ENCODE data around the gene PRPF40A.

The PRPF40A gene

GRCh38 chr2:152655880-152656279 lies 61.4 kb downstream of the PRPF40A start:
- TF ChIP-seq TCF4 (CRISPR knock-in tag; IDR thresholded peaks at IDR 0.05; ENCODE audit: borderline replicate concordance) (no peak), ZFP3 (CRISPR knock-in tag; IDR thresholded peaks at IDR 0.05) (no peak), BACH2 (CRISPR knock-in tag; IDR thresholded peaks at IDR 0.05; ENCODE audit: borderline replicate concordance) (no peak), TOX (CRISPR knock-in tag; IDR thresholded peaks at IDR 0.05; ENCODE audit: borderline replicate concordance) (no peak), PPARA (CRISPR knock-in tag; IDR thresholded peaks at IDR 0.05; ENCODE audit: borderline replicate concordance) (no peak), ZC3H10 (CRISPR knock-in tag; IDR thresholded peaks at IDR 0.05) (no peak), CREB5 (CRISPR knock-in tag; IDR thresholded peaks at IDR 0.05; ENCODE audit: low read depth) (no peak), ZFP30 (CRISPR knock-in tag; IDR thresholded peaks at IDR 0.05) (no peak), ARNTL (CRISPR knock-in tag; IDR thresholded peaks at IDR 0.05; ENCODE audit: borderline replicate concordance, low read depth) (no peak), ESRRG (CRISPR knock-in tag; IDR thresholded peaks at IDR 0.05) (no peak), ZNF565 (CRISPR knock-in tag; conservative IDR thresholded peaks at IDR 0.05; ENCODE audit: low read depth) (no peak), ZNF70 (CRISPR knock-in tag; IDR thresholded peaks at IDR 0.05) (no peak), CSDC2 (CRISPR knock-in tag; IDR thresholded peaks at IDR 0.05) (no peak), CSRNP3 (CRISPR knock-in tag; IDR thresholded peaks at IDR 0.05) (no peak), ZNF8 (CRISPR knock-in tag; IDR thresholded peaks at IDR 0.05) (no peak)
- no peak for ATAC-seq

GRCh38 chr2:152651834-152652233 lies 65.4 kb downstream of the PRPF40A start:
- TF ChIP-seq TOX (CRISPR knock-in tag; IDR thresholded peaks at IDR 0.05; ENCODE audit: borderline replicate concordance) = no peak
- no peak for TF ChIP-seq GLIS3 (CRISPR knock-in tag; IDR thresholded peaks at IDR 0.05)
- no peak for TF ChIP-seq OSR1 (CRISPR knock-in tag; IDR thresholded peaks at IDR 0.05)
- TF ChIP-seq ESRRG (CRISPR knock-in tag; IDR thresholded peaks at IDR 0.05) = no peak
- TF ChIP-seq ARNTL (CRISPR knock-in tag; IDR thresholded peaks at IDR 0.05; ENCODE audit: borderline replicate concordance, low read depth) = no peak
- no peak for TF ChIP-seq BACH2 (CRISPR knock-in tag; IDR thresholded peaks at IDR 0.05; ENCODE audit: borderline replicate concordance)
- no peak for TF ChIP-seq TCF4 (CRISPR knock-in tag; IDR thresholded peaks at IDR 0.05; ENCODE audit: borderline replicate concordance)
- no peak for TF ChIP-seq ZNF8 (CRISPR knock-in tag; IDR thresholded peaks at IDR 0.05)
- no peak for TF ChIP-seq ZNF70 (CRISPR knock-in tag; IDR thresholded peaks at IDR 0.05)
- no peak for TF ChIP-seq CSDC2 (CRISPR knock-in tag; IDR thresholded peaks at IDR 0.05)
- TF ChIP-seq ZNF565 (CRISPR knock-in tag; conservative IDR thresholded peaks at IDR 0.05; ENCODE audit: low read depth) = no peak
- TF ChIP-seq PPARA (CRISPR knock-in tag; IDR thresholded peaks at IDR 0.05; ENCODE audit: borderline replicate concordance) = no peak
- no peak for TF ChIP-seq ISL1 (CRISPR knock-in tag; IDR thresholded peaks at IDR 0.05)
- TF ChIP-seq RARB (CRISPR knock-in tag; IDR thresholded peaks at IDR 0.05) = no peak
- TF ChIP-seq CREB5 (CRISPR knock-in tag; IDR thresholded peaks at IDR 0.05; ENCODE audit: low read depth) = no peak
- TF ChIP-seq POU6F1 (CRISPR knock-in tag; IDR thresholded peaks at IDR 0.05; ENCODE audit: borderline replicate concordance, low read depth) = no peak
- no peak for ATAC-seq

- no peak for ATAC-seq
- TF ChIP-seq ZNF565 (CRISPR knock-in tag; conservative IDR thresholded peaks at IDR 0.05; ENCODE audit: low read depth) (no peak), PPARA (CRISPR knock-in tag; IDR thresholded peaks at IDR 0.05; ENCODE audit: borderline replicate concordance) (no peak), ZFP30 (CRISPR knock-in tag; IDR thresholded peaks at IDR 0.05) (no peak), TSHZ2 (CRISPR knock-in tag; IDR thresholded peaks at IDR 0.05) (no peak), CSDC2 (CRISPR knock-in tag; IDR thresholded peaks at IDR 0.05) (no peak), TOX (CRISPR knock-in tag; IDR thresholded peaks at IDR 0.05; ENCODE audit: borderline replicate concordance) (no peak), ZC3H10 (CRISPR knock-in tag; IDR thresholded peaks at IDR 0.05) (no peak), POU6F1 (CRISPR knock-in tag; IDR thresholded peaks at IDR 0.05; ENCODE audit: borderline replicate concordance, low read depth) (no peak), ZNF8 (CRISPR knock-in tag; IDR thresholded peaks at IDR 0.05) (no peak), CREB5 (CRISPR knock-in tag; IDR thresholded peaks at IDR 0.05; ENCODE audit: low read depth) (no peak), RARB (CRISPR knock-in tag; IDR thresholded peaks at IDR 0.05) (no peak), ZNF70 (CRISPR knock-in tag; IDR thresholded peaks at IDR 0.05) (no peak), GLIS3 (CRISPR knock-in tag; IDR thresholded peaks at IDR 0.05) (no peak), ISL1 (CRISPR knock-in tag; IDR thresholded peaks at IDR 0.05) (no peak), OSR1 (CRISPR knock-in tag; IDR thresholded peaks at IDR 0.05) (no peak), CSRNP3 (CRISPR knock-in tag; IDR thresholded peaks at IDR 0.05) (no peak)
These were observed 66.4 kb downstream of the PRPF40A start for GRCh38 chr2:152650768-152651371.
